Neural progenitor cell (in vitro differentiated cells): ENCODE measurements around the gene PPIP5K1.

Experiments
- CTCF ChIP-seq: fragments of 200-600 bp; sonication (generic); IDR thresholded peaks from 2 replicates; pipeline ENCODE4 v1.5.1; 2017; ENCODE audit warnings: antibody characterized with exemption, mild to moderate bottlenecking
- EZH2 ChIP-seq: fragments of 200-600 bp; sonication (generic); IDR thresholded peaks from 2 replicates; pipeline ENCODE4 v1.6.1; 2017; ENCODE audit warnings: antibody characterized with exemption, mild to moderate bottlenecking, moderate library complexity
- EZH2phosphoT487 ChIP-seq: fragments of 200-600 bp; sonication (generic); IDR thresholded peaks from 2 replicates; pipeline ENCODE4 v1.6.1; 2017; ENCODE audit warnings: antibody characterized with exemption

- TF ChIP-seq CTCF, result no peak
- TF ChIP-seq EZH2phosphoT487, result no peak
- TF ChIP-seq EZH2, result no peak
Measured at GRCh38 chr15:43517354-43518196, 72.4 kb downstream of the PPIP5K1 start, which contains the start of gene MAP1A.
